CD4-positive, alpha-beta T cell treated with Interleukin-17A for 1 hour (primary cell): ENCODE data around the gene ZNF668.
"Not testable (repeated sequence)": the region's sequence is repeated elsewhere in the genome, so short reads cannot be mapped to it uniquely, and the experiment has no call there.

Source experiments
- DNase-seq: peaks from one replicate; pipeline ENCODE4 v3.0.0-alpha.2; 2020

ZNF668 gene

GRCh38 chr16:31100876-31101641 lies 27.0 kb upstream of the ZNF668 start:
- DNase-seq = not testable (repeated sequence)

GRCh38 chr16:31099860-31100638 lies 26.0 kb upstream of the ZNF668 start:
- no peak for DNase-seq

GRCh38 chr16:31094424-31095120 lies 20.5 kb upstream of the ZNF668 start, which contains the start of gene VKORC1:
VKORC1 (minus strand) TSS chr16:31094797; CDS start chr16:31094729, 68 bp downstream.
- peak; percentile 92 for DNase-seq

- no peak for DNase-seq
Measured at GRCh38 chr16:31094088-31094423, 20.0 kb upstream of the ZNF668 start.

- no peak for DNase-seq
Measured at GRCh38 chr16:31093132-31093703, 19.2 kb upstream of the ZNF668 start.

GRCh38 chr16:31092330-31092729 lies 18.3 kb upstream of the ZNF668 start:
- DNase-seq = no peak

- DNase-seq = no peak
Measured at GRCh38 chr16:31090540-31090939, 16.5 kb upstream of the ZNF668 start.

GRCh38 chr16:31089199-31089598 lies 15.2 kb upstream of the ZNF668 start:
- no peak for DNase-seq

- no peak for DNase-seq
Measured at GRCh38 chr16:31088459-31089183, 14.6 kb upstream of the ZNF668 start, which contains the start of gene PRSS53. PRSS53 (minus strand) TSS chr16:31088943; CDS start chr16:31088809, 134 bp downstream.

- DNase-seq = no peak
Measured at GRCh38 chr16:31087971-31088370, 13.9 kb upstream of the ZNF668 start.

GRCh38 chr16:31087481-31087880 lies 13.4 kb upstream of the ZNF668 start:
- DNase-seq = no peak

- DNase-seq = no peak
Measured at GRCh38 chr16:31086629-31086906, 12.5 kb upstream of the ZNF668 start.

- no peak for DNase-seq
Measured at GRCh38 chr16:31085873-31086628, 12.0 kb upstream of the ZNF668 start.

- no peak for DNase-seq
Measured at GRCh38 chr16:31085411-31085810, 11.4 kb upstream of the ZNF668 start.

- no peak for DNase-seq
Measured at GRCh38 chr16:31084584-31085302, 10.7 kb upstream of the ZNF668 start.

GRCh38 chr16:31083981-31084380 lies 9.9 kb upstream of the ZNF668 start:
- no peak for DNase-seq

GRCh38 chr16:31083556-31083955 lies 9.5 kb upstream of the ZNF668 start:
- DNase-seq = no peak

- no peak for DNase-seq
Measured at GRCh38 chr16:31083081-31083480, 9.0 kb upstream of the ZNF668 start.

- DNase-seq = no peak
Measured at GRCh38 chr16:31082368-31083045, 8.5 kb upstream of the ZNF668 start.
